HepG2 (cell line): Measurements from ENCODE around the gene NCS1.

Experiments used
- EZH2 ChIP-seq: conservative IDR thresholded peaks from 2 replicates; pipeline ENCODE4 v1.6.1; 2012; ENCODE audit warnings: mild to moderate bottlenecking, low read depth, low read length, moderate library complexity
- KDM1A ChIP-seq: IDR thresholded peaks from 2 replicates; pipeline ENCODE4 v1.6.1; 2016; ENCODE audit warnings: missing compliant biosample characterization
- NFYB ChIP-seq: sonication (generic); formaldehyde crosslinking; IDR thresholded peaks from 2 replicates; pipeline ENCODE4 v1.4.0; 2020; ENCODE audit warnings: missing genetic modification reagents
- SSRP1 ChIP-seq: IDR thresholded peaks from 2 replicates; pipeline ENCODE4 v1.6.1; 2016; ENCODE audit warnings: control low read depth

GRCh38 chr9:130129432-130130061, 42.7 kb upstream of the NCS1 start:
- TF ChIP-seq EZH2 (no peak), NFYB (no peak), KDM1A (CRISPR knock-in tag) (no peak), SSRP1 (CRISPR knock-in tag) (no peak)
